IPS-11a (cell line): ENCODE data around the gene HDAC4.

Source experiments
- H3K4me3 ChIP-seq: one replicate; pipeline ENCODE4 v1.5.1; 2013; ENCODE audit warnings: low read depth, low read length, control low read depth

The HDAC4 gene

GRCh38 chr2:239008677-239009588, 391.9 kb downstream of the HDAC4 start:
- H3K4me3 ChIP-seq = no peak overlapping the region

- no peak overlapping the region for H3K4me3 ChIP-seq
Measured at GRCh38 chr2:239008004-239008403, 392.8 kb downstream of the HDAC4 start.

- no peak overlapping the region for H3K4me3 ChIP-seq
Measured at GRCh38 chr2:239006622-239007285, 394.1 kb downstream of the HDAC4 start.

GRCh38 chr2:239005586-239005985, 395.2 kb downstream of the HDAC4 start:
- H3K4me3 ChIP-seq = no peak overlapping the region

- no peak overlapping the region for H3K4me3 ChIP-seq
Measured at GRCh38 chr2:239004274-239005015, 396.4 kb downstream of the HDAC4 start.

DNA sequence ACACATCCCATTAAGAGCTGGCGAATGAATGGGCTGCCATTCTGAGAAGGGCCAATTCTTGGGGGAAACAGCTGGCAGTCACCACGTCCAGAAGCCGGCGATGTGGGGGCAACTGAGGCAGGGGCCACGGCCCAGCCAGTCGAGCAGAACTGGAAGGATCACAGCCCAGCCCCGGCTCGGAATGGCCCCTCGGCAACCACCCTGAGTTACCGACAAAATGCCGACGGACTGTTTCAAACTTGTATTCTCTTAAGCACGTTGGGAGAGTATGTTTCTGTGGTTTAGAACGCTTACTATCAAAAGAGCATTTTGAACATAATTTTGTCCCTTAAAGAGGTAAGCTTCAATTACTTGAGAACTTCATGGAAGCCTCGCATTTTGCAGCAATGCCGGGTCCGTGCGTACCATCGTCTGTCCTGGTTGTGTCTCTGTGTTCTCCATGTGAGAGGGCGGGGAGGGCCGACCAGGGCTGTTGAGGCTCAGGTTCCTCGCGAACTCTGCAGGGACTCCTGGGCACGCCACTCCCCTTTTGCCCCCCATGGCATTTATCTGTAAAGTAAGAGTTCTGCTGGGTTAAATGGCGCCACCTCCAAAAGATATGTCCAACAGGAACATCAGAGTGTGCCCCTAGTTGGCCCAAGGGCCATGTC, 397.1 kb downstream of the HDAC4 start:
- no peak overlapping the region for H3K4me3 ChIP-seq

DNA sequence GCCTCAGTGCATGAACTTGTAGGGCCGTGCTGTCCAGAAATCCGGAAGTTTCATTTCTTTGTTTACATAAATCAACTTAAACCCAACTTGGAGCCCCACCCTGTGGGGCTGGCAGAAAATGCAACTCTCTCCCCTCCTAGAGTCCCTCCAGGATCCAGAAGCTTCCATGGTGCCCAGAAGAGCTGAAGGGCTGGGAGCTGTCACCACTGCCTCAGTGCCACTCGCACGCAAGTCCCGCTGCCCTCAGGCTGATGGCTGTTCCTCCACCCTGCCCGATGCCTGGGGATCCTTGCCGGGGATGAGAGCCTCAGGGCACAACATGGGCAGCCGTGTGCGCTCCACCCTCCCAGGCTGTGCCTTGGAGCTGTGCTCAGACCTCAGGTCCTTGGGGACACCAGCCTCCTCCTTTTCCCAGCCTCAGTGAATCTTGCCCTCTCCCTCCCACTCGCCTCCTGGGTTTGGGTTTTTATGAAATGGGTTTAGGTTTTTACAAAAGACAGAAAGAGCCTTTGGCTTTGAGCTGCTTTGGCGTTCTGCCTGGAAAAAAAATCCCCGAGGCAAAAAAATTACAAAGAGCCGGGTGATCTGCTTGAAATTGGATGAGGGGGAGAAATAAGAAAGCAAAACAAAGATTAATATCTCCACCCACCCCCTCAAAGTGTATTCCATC, 397.7 kb downstream of the HDAC4 start:
- no peak overlapping the region for H3K4me3 ChIP-seq

DNA sequence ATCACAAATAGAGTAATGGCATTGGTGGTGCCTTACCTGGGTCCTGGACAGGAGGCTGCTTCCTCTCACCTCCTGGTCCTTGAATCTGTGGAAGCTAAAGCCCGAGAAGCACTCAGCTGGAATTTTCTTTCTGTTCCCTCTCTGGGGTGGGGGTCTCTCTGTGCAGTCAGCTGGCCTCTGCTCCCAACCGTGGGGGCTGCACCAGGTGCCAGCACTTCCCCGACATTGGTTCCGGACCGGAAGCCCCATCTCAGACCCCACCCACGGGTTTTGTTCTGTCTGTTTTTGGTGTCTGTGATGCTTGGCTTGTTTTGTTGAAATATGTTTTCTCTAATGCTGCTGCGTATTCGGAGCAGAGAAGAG, 398.2 kb downstream of the HDAC4 start:
- no peak overlapping the region for H3K4me3 ChIP-seq

- H3K4me3 ChIP-seq = no peak overlapping the region
Measured at GRCh38 chr2:239001794-239002193, 399.0 kb downstream of the HDAC4 start.

DNA sequence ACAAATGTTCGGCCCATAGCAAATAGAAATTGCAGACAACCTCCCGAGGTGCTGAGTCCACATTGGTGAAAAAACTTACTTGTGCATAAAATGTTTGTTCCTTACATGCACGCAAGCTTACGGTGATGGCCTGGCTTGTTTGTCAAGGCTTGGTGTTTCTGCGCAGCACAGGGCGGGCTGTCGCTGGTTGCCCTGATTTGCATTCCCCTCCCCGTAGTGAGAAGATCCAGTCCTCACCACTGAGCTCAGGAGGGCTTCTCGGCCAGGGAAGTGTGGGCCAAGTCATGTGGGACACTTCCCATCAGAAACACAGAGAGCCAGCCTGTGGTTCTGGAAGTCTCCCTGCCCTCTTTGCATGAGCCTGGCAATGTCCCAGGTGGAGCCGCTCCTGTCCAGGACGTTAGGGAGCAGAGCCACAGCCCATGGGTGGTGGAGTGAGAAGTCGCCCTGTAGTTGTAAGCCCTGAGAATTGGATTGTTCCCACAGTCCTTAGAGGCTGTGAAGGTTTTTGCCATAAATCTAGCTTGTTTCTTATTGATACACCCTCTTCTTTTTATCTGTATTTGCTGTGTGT, 400.2 kb downstream of the HDAC4 start:
- no peak overlapping the region for H3K4me3 ChIP-seq

GRCh38 chr2:239000089-239000488, 400.7 kb downstream of the HDAC4 start:
- no peak overlapping the region for H3K4me3 ChIP-seq

DNA sequence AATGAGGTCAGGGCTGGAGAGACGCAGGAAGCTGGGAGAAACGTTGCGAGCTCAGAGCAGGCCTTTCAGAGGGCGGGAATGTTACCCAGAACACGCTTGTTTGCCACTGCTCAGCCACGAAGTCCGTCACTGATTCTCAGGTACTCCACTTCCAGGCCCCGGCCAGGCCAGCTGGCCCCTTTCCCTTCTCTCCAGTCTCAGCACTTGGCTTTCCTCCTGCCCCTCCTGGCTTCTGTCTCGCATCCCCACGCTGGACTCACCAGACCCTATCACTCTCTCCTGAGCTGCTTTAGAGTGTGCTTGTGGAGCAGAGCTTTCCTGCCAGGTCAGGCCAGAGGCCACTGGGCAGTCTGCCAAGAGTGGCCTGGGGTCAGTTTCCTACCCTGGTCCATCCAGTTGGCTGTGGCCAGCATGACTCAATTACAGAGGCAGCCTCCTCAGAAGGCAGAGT, 401.5 kb downstream of the HDAC4 start:
- no peak overlapping the region for H3K4me3 ChIP-seq

- no peak overlapping the region for H3K4me3 ChIP-seq
Measured at GRCh38 chr2:238998801-238999200, 402.0 kb downstream of the HDAC4 start.
